Activated CD4-positive, alpha-beta T cell treated with anti-CD3 and anti-CD28 coated beads, Interleukin-10, Interleukin-2, amounts not matched to agents 100 ng/mL and 50 ng/mL, durations not matched to agents 16 hours and 8 hours (primary cell): ENCODE results near the gene NFAM1.
A peak's percentile ranks its signal among the peaks of the same experiment; 100 is the strongest.

Source experiments
- DNase-seq: peaks from one replicate; pipeline ENCODE4 v3.0.0-alpha.2; 2020

NFAM1 gene

GRCh38 chr22:42379966-42380537 is 52.2 kb downstream of the NFAM1 start:
- no peak for DNase-seq

GRCh38 chr22:42376711-42377554 is 55.3 kb downstream of the NFAM1 start:
- no peak for DNase-seq

- DNase-seq = no peak
Measured at GRCh38 chr22:42375982-42376381, 56.2 kb downstream of the NFAM1 start.

GRCh38 chr22:42372976-42373375 is 59.2 kb downstream of the NFAM1 start:
- DNase-seq = no peak

GRCh38 chr22:42371501-42371900 is 60.7 kb downstream of the NFAM1 start:
- DNase-seq = no peak

- DNase-seq = no peak
Measured at GRCh38 chr22:42371099-42371498, 61.1 kb downstream of the NFAM1 start.

- DNase-seq = peak; percentile 93
Measured at GRCh38 chr22:42369250-42370041, 62.8 kb downstream of the NFAM1 start.

- no peak for DNase-seq
Measured at GRCh38 chr22:42368379-42369249, 63.6 kb downstream of the NFAM1 start.

- no peak for DNase-seq
Measured at GRCh38 chr22:42367980-42368378, 64.2 kb downstream of the NFAM1 start.

GRCh38 chr22:42366806-42367581 is 65.2 kb downstream of the NFAM1 start:
- DNase-seq = no peak

- no peak for DNase-seq
Measured at GRCh38 chr22:42365942-42366695, 66.1 kb downstream of the NFAM1 start.

- no peak for DNase-seq
Measured at GRCh38 chr22:42365111-42365865, 66.9 kb downstream of the NFAM1 start.

GRCh38 chr22:42364604-42365110 is 67.5 kb downstream of the NFAM1 start:
- no peak for DNase-seq

- DNase-seq = no peak
Measured at GRCh38 chr22:42363892-42364291, 68.3 kb downstream of the NFAM1 start.

GRCh38 chr22:42361523-42361922 is 70.7 kb downstream of the NFAM1 start:
- no peak for DNase-seq

- no peak for DNase-seq
Measured at GRCh38 chr22:42360348-42360747, 71.9 kb downstream of the NFAM1 start.

GRCh38 chr22:42358643-42359558 is 73.3 kb downstream of the NFAM1 start:
- DNase-seq = no peak

GRCh38 chr22:42357634-42358296 is 74.4 kb downstream of the NFAM1 start:
- DNase-seq = no peak
